GM19455 (cell line): Measurements from ENCODE around the gene S100A14.

ENCODE experiments used
- ATAC-seq: cut with Tn5 transposase; IDR thresholded peaks from one replicate; pipeline ENCODE4 v1.9.1; 2021; ENCODE audit not compliant: unreplicated experiment

The S100A14 gene

DNA sequence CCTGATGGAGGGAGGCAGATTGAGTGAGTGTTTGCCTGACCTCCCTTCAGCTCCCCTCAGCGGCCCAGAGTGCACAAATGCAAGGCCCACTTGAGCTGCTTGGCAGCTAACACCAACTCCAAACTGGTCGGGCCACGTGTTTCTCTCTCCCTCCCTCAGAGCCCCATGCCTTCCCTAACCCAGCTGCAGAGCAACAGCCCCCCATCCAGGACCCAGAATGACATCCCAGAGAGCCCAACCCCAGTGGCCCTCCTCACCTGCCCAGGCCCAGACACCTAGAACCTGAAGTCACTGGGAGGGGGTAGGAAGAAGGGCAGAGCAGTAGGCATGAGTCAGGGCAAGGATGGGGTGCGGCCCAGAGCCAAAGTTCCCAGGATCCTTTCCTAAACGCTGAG lies 789 bp upstream of the S100A14 start:
- ATAC-seq: no peak

DNA sequence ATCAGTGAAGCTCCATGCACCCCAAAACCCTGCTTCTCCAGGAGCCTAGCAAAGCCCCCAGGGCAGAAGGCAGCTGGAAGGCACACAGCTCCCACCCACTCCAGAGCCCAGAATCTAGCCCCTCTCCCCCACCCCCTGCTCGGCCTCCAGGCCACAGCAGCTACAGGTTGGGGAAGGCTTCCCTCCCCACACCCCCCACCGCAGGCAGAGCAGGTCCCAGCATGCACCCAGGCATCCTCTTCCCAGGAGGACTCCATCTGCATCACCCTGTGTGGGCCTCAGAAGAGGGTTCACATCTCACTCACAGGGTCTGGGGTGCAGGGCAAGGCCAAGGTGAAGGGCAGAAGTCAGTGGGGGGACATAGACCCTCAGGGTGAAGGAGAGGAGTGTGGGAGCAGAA lies 719 bp downstream of the S100A14 start:
- no peak for ATAC-seq

DNA sequence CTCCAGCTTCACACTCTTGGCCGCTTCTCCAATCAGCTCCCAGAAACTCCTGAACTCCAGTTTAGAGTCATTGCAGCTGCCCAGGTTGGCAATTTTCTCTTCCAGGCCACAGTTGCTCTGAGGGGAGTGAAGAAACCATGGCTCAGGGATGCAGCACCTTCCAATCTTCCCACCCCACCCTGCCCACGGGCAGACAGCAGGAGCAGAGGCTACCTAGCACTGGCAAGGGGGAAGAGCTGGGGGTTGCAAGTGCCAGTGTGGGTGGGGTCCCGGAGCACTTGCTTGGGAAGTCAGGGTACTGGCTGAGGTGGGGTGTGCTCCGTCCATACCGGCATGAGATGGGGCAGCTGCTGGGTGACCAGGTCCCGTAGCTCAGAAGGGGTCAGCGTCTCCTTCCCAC lies 1.2 kb downstream of the S100A14 start:
- ATAC-seq: no peak

DNA sequence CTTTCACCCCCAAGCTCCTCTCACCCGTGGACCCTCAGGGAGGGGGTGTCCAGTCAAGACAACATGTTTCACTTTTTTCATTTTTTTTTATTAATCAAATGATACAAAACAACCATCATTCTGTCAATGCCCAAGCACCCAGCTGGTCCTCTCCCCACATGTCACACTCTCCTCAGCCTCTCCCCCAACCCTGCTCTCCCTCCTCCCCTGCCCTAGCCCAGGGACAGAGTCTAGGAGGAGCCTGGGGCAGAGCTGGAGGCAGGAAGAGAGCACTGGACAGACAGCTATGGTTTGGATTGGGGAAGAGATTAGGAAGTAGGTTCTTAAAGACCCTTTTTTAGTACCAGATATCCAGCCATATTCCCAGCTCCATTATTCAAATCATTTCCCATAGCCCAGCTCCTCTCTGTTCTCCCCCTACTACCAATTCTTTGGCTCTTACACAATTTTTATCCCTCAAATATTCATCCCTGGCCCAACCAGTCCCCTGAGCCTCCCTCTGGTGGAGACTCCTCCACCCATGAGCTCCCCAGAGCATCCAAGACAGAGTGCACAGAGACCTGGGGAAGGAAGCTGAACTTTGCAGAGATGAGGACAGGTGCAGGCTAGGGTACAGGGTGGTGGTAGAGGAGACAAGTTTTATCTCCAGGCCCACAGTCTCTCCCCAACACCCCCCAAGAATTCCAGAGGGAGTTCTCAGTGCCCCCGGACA lies 1.8 kb downstream of the S100A14 start:
- no peak for ATAC-seq

DNA sequence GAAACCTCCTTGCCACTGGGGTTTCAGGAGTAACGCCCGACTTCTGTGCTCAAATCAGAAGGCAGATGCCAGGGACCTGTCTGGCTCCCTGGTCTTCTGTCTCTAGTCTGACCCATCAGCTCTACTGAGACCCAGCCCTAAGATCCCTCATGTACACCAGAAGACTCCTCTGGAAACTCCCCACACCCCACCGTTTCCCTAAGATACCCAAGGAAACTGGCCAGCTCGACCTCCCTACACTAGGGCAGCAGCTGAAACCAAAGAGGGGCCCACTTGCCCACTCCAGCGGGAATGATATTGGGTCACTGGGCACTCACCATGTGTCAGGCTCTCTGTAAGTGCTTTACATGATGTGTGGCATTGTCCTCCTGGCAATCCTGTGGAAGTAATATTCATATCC lies 2.7 kb downstream of the S100A14 start:
- no peak for ATAC-seq

DNA sequence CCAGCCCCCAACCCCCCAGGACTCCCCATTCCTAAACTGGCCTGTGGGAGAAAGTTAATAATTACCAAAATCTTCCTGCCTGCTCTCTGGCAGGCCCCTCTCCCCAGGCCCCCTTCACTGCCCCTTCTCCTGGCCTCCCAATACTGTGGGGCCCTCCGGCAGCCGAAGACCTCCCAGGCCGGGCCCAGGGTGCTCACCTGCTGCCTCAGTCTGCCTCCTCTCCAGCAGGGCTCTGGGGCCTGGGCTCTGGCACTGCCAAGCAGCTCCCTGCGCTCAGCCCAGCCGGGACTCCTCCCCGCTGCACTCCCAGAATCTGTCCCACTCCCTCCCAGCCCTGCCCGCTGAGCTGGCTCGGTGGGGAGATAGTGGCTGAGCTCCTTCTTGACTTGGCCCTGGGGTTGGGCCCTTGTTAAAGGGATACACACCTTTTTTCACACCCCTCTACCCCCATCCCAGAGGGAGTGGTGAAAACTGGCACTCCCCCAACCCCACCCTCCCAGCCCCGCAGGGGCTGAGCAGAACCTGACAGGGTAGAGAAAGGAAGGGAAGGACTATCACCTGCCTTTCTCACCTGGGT lies 3.3 kb downstream of the S100A14 start, which contains the start of gene S100A16:
TSS of gene S100A16 (minus strand) at position 383 of the 577 bp plus-strand sequence. CDS start 4,986 bp downstream, outside the sequence.
- ATAC-seq: no peak

DNA sequence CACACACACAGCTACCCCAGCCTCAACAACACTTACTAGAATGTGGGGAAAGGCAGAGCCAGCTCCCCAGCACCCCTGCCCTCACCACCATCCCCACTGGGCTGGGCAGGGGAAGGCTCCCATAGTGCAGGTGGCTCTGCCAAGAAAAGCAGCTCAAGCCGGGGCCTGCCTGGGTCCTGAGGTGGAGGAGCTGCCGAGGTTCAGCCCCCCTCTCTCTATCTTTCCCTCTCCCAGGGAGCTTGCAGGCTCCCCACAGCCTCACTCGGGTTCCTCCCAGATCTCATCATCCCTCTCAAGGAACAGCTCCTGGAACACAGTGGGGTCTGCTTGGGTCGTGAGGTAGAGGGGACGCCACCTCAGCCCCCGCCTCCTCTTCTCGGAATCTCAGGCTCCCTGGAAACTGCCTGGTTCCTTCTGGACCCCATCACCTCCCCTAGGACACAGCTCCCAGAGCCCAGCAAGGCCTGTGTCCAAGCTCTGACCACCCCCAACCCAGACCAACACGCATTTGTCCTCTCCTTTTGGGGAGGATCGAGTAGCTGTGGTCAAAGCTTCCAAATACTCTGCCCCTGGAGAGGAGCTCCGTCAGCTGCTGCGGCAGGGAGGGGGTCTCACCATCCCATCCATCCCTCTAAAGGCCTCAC lies 3.9 kb downstream of the S100A14 start:
- no peak for ATAC-seq

DNA sequence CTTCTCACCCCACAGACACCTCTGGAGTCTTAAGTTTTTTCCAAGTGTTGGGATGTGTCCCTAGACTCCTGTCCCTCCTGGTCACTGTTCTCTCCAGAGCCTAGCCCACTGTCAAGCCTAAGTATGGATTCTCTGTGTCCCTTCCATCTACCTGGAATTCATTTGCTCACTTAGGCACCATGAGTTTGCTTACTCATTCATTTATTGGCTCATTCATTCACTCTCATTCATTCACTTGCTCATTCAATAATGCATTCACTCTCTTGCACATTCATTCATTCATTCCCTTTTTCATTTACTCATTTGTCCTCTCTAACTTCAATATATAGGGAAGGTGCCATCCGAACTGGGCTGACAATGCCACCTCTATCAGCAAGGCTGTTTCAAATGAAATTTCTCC lies 4.8 kb downstream of the S100A14 start:
- ATAC-seq: no peak

DNA sequence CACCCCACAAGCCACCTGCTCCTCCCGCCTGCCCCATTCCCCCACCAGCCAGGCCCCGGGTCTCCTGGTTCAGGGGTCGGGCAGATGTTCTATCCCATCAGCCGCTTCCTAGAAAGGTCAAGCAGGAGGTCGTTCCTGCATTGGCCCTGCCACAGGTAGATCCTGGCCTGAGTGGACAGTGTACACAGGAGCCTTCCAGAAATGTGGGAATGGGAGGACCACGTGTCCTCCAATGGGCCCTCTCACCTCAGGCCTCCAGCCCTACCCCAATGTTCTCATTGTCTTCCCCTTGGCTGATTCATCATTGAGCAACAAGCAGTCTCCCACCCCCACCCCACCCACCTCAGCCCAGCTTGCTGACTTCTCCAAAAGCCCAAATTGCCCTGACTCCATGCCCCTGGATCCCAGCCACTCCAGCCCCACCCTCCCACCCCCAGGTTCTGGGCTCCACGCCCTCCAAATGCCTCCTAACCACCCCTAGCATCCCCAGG lies 5.3 kb downstream of the S100A14 start:
- no peak for ATAC-seq

DNA sequence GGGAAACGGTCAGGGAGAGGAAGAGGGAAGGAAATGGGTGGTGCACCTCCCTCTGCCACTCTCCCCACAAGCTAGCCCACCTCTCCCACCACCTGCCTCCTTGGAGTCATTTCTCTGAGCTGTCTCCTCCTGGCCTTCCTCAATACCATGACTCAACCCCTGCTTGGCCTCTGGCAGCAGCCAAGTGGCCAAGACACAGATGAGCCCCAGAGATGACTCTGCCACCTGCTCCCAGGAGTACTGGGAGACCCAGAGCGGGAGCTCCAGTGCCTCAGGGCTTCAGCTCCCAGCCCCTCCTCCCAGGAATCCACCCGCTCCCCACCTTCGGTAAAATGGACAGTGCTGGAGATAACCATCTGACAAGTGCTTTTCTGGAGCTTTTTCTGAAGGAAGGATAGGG lies 5.8 kb downstream of the S100A14 start:
- ATAC-seq: no peak

DNA sequence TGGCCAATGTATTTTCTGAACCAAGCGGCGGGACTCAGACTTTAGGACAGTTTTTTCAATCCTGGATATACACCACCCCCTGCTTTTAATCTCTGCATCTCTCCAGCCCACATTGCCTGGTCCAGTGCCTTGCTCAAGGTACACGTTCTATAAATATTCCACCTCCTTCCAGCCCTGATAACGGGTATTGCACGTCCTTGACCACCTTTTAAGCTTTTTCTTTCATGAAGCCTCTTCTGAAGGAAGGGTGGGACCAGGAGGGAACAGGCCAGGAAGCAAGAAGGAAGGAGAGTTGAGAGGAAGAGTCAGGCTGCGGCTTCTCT lies 6.6 kb downstream of the S100A14 start:
- ATAC-seq: no peak

DNA sequence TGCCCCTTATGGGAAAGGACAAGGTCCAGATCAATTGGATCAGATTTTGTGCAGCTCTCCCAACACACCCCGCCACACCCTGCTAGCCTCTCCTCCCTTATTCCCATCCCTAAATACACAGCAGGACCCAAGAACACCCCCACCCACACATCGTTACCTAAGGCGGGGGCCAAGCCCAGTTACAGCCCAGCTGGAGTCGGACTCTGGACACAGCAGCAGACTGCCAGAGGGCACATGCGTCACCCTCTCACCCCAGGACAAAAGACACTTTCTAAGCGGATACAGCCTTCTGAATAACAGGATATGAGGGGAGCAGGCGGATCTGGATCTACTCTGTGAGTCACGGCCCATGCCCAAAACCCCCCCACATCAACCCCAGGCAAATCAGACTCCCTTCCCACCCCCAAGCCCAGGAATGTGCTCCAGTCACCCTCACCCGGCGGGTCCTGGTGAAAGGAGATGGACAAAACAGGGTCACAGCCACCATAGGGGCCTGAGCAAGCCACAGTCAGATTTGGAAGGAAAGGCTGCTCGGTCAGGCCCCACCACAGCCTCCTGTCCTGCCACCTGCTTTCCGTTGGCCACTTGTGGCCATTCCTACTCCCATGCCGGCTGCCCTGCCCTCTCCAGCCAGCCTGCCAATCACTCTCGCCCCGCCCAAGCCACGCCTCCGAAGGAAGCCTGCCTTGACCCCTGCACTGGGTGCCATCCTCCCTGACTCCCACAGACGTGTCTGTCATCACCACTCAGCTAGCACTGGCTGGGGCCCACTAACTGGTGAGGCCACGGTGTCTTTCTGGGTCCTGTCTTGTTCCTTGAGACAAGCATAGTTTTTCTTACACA lies 7.2 kb downstream of the S100A14 start:
- ATAC-seq: no peak

DNA sequence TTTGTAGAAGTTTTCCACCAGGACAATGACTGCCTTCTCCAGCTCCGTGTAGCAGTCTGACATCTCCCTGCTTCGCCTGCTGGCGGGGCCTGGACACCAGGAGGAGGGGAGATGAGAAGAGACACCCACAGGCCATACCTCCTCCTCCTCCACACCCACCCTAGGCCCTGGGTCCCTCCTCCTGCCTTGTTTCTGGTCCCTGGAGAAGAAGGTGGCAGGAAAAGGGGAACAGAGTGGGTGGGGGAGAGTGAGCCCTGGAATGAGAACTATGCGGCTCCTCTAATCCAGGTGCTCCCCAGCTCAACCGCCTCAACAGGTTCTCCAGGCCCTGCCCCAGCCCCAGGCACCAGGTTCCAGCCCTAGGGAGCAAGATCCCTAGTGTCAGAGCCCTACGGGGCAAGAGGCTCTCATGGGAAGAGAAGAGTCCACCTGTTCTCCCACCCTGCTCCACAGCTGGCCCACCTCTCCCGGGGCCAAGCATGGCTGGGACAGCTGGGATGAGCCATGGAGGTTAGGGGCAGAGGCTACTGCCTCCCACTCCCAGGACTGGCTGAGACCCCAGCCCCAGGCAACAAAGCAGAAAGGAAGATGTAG lies 7.9 kb downstream of the S100A14 start:
- no peak for ATAC-seq

DNA sequence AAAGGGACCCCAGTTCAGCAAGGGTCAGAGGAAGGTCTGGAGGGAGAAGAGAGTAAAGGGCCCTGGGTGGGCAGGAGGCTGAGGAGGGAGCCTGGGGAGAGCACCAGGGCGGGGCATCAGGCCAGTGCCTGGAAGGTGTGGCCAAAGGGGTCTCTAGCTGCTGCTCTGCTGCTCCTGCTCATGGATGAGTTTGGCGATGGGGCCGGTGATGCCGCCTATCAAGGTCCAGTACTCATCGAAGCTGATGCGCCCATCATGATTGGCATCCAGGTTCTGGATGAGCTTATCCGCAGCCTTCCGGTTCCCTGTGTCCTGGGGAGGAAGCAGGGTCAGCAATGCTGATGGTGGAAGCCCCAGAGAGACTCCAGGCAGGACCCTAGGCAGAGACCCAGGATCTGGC lies 8.7 kb downstream of the S100A14 start:
- no peak for ATAC-seq

DNA sequence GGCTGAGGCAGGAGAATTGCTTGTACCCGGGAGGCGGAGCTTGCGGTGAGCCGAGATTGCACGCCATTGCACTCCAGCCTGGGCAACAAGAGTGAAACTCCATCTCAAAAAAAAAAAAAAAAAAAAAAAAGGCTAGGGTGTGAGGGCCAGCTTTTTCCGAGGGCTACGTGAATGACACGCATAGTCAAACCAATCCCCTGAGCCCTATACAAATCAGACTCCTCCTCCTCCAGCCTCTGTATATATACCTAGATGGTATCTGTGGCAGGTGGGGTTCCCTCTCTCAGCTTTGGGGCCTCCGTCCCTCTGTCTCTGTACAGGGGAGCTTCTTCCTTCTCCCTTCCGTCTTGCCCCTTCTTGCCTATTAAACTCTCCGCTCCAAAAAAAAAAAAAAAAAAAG lies 9.9 kb downstream of the S100A14 start:
- ATAC-seq: no peak

DNA sequence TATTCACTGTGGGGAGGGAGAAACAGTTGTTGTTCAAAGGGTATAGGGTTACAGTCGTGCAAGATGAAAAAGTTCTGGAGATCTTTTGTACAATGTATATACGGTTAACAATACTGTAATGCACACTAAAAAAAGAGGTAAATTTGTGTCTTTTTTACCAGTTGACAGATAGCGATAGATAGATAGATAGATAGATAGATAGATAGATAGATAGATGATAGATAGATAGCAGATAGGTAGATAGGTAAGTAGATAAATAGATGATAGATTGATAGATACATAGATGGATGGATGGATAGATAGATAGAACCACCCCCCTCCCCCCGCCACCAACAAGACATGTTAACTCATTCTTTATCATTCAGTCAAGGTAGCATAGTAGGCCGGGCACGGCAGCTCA lies 13.4 kb downstream of the S100A14 start:
- ATAC-seq: no peak

DNA sequence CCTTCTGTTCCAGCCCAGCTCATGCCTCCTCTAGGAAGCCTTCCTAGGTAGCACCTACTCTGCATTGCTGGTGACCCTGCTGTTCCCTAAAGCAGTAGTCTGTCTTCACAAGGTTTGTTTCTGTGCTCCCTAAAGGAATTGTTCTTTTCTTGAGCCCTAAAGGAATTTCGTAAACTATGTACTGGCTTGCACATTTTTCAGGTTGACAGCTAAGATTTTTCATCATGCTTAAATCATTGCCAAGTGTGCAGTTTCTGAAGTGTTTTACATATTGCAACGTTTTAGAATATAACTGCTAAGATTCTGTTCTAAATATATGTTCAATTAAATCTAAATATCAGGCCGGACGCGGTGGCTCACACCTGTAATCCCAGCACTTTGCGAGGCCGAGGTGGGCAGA lies 16.3 kb downstream of the S100A14 start:
- ATAC-seq: no peak

DNA sequence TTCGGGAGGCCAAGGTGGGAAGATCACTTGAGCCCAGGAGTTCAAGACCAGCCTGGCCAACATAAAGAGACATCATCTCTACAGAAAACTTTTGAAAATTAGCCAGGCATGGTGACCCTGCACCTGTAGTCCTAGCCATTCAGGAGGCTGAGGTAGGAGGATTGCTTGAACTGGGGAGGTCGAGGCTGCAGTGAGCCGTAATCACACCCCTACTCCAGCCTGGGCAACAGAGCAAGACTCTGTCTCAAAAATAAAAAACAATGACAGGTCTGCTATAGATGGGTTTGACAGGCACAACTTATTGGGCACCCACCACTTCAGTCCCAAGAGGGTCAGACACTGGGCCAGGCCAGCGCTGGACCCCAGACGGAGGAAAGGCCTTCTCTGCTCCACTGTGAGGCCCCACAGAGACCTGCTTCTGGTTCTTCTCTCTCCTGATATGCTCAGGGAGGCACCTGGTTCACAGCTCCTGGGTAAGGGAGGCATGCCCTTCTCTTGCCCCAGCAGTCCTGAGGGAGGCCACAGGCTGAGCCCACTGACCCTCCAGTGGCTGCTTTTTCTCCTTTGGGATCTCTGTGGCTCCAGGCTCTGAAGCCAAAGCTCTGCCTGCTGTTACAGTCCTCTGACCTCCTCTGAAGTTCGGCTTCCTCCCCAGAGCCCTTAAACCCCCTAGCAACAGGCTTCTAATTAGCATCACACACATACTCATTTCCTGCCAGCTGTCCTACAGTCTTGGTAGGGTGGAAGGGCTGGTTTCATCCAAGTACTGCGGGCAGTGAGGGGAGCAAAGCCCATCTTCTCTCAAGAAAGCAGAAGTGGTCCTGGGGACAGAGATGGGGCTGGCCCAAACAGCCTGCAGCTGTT lies 17.6 kb downstream of the S100A14 start:
- peak; percentile 97 for ATAC-seq

DNA sequence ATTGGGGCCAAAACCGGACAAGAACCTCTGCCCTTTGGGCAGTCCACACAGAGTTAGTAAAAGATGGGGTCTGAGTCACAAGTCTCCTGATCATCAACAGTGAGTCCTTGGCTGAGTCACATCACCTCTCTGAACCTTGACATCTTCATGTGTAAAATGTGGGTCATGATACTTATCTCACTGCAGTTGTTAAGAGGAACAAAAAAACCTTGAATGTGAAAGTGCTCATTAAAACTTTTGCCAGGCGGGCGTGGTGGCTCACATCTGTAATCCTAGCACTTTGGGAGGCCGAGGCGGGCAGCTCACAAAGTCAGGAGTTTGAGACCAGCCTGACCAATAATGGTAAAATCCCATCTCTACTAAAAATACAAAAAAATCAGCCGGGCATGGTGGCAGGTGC lies 18.9 kb downstream of the S100A14 start:
- no peak for ATAC-seq

DNA sequence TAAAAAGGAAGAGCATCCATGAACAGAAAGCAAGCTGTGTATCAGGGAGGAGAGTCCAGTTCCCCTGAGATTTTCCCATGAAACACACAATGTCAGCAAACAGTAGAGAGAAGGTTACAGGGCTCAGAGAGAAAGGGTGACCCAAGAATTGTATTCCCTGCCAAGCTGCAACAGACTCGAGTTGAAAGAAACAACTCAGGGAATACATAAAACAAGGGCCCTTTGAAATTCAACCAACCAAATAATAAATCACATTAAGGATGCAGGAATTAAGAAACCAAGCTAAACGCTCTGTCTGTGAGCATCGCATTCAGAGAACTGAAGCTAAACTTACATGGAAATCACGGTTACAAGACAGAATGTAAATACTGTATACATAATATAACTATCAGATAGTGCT lies 23.4 kb downstream of the S100A14 start:
- no peak for ATAC-seq
